H1 (cell line): ENCODE measurements around the gene NEK10. TPM values are rescaled to one million over a fixed set of nuclear protein-coding genes. Genes with fewer than 3 reads are reported as not detected.

Source experiments
- CTCF ChIA-PET: fragments of 300-600 bp; sonication (Branson Sonifier 250); formaldehyde crosslinking; loops from one replicate; lab custom pipeline; 2021; ENCODE audit not compliant: partially characterized antibody; lab: Charles Lee
- POLR2A ChIA-PET: fragments of 300-600 bp; sonication (Branson Sonifier 250); formaldehyde crosslinking; loops from one replicate; lab custom pipeline; 2021; ENCODE audit warnings: inconsistent platforms; ENCODE audit not compliant: partially characterized antibody; lab: Charles Lee
- DNase-seq, 2 experiments: peaks; one replicate each; pipeline versions ENCODE4 v3.0.0 to v3.0.0-alpha.2; 2010 to 2022; ENCODE audit warnings: low spot score in 2 of 2, low read depth in 1 of 2, mixed read lengths in 1 of 2
- FAIRE-seq: peaks from 2 replicates; lab custom pipeline; 2011; peaks lifted over from hg19 to GRCh38; lab: Jason Lieb, UNC
- H2AFZ ChIP-seq: 2 replicates; pipeline ENCODE4 v1.8.1; 2012; ENCODE audit warnings: low read length, inconsistent platforms
- H2AK5ac ChIP-seq: 2 replicates; pipeline ENCODE4 v1.6.1; 2013; ENCODE audit warnings: low read depth, low read length
- H2BK120ac ChIP-seq: replicated peaks from 2 replicates; pipeline ENCODE3; 2013; ENCODE audit warnings: low read depth, low read length, inconsistent platforms
- H2BK12ac ChIP-seq: 2 replicates; pipeline ENCODE4 v1.6.1; 2013; ENCODE audit warnings: low read depth, low read length
- H2BK15ac ChIP-seq: 2 replicates; pipeline ENCODE4 v1.6.1; 2013; ENCODE audit warnings: low read length
- H2BK20ac ChIP-seq: 2 replicates; pipeline ENCODE4 v1.6.1; 2013; ENCODE audit warnings: low read length
- H2BK5ac ChIP-seq: 2 replicates; pipeline ENCODE4 v1.6.1; 2013; ENCODE audit warnings: low read depth, low read length
- H3K14ac ChIP-seq: 2 replicates; pipeline ENCODE4 v1.6.1; 2013; ENCODE audit warnings: inconsistent platforms; ENCODE audit not compliant: insufficient read length
- H3K18ac ChIP-seq: 2 replicates; pipeline ENCODE4 v1.6.1; 2013; ENCODE audit warnings: low read length; ENCODE audit errors: extremely low read depth
- H3K23ac ChIP-seq: 2 replicates; pipeline ENCODE4 v1.6.1; 2013; ENCODE audit warnings: inconsistent platforms; ENCODE audit not compliant: insufficient read length
- H3K23me2 ChIP-seq: 2 replicates; pipeline ENCODE4 v1.6.1; 2013; ENCODE audit warnings: low read depth, low read length
- H3K27ac ChIP-seq: 2 replicates; pipeline ENCODE4 v1.6.1; 2011; ENCODE audit warnings: low read depth, low read length, inconsistent platforms
- H3K27me3 ChIP-seq, 4 experiments: replicated peaks in 1 of 4; 1 replicate in 1 of 4; 2 replicates in 3 of 4; pipeline versions ENCODE4 v1.6.1 to v1.8.1; 2011 to 2013; ENCODE audit warnings: low read length in 3 of 4, mild to moderate bottlenecking in 3 of 4, inconsistent platforms in 2 of 4, mixed read lengths in 2 of 4, moderate library complexity in 1 of 4; ENCODE audit not compliant: control insufficient read depth in 3 of 4, insufficient read depth in 3 of 4; ENCODE audit errors: extremely low read depth in 1 of 4
- H3K36me3 ChIP-seq, 4 experiments: 2 replicates each; pipeline versions ENCODE4 v1.6.1 to v1.8.1; 2011 to 2013; ENCODE audit warnings: mild to moderate bottlenecking in 4 of 4, low read length in 3 of 4, moderate library complexity in 2 of 4, control low read depth in 1 of 4, inconsistent platforms in 1 of 4; ENCODE audit not compliant: insufficient read depth in 4 of 4, control insufficient read depth in 2 of 4
- H3K4ac ChIP-seq: replicated peaks from 2 replicates; pipeline ENCODE3; 2013; ENCODE audit warnings: low read length, low read depth, mixed read lengths, inconsistent platforms; ENCODE audit not compliant: insufficient read length
- H3K4me1 ChIP-seq, 4 experiments: replicated peaks in 1 of 4; 1 replicate in 1 of 4; 2 replicates in 3 of 4; pipeline versions ENCODE4 v1.6.1 to v1.8.1; 2011 to 2013; ENCODE audit warnings: low read length in 3 of 4, inconsistent platforms in 2 of 4, mixed read lengths in 1 of 4; ENCODE audit not compliant: insufficient read depth in 4 of 4, control insufficient read depth in 3 of 4
- H3K4me2 ChIP-seq, 2 experiments: 2 replicates each; pipeline versions ENCODE4 v1.6.1 to v1.8.1; 2011 to 2013; ENCODE audit warnings: low read depth in 2 of 2, low read length in 2 of 2, control low read depth in 1 of 2, inconsistent platforms in 1 of 2, mild to moderate bottlenecking in 1 of 2; ENCODE audit not compliant: insufficient read depth in 1 of 2
- H3K4me3 ChIP-seq, 4 experiments: fragments of 200-600, 300-600 bp in 1 of 4; sonication (generic), shearing (Covaris generic), sonication (Bioruptor Twin) in 1 of 4; 2 replicates each; pipeline versions ENCODE4 v1.5.1 to v1.8.1; 2011 to 2016; ENCODE audit warnings: low read length in 4 of 4, low read depth in 3 of 4, control low read depth in 2 of 4, inconsistent platforms in 2 of 4, mild to moderate bottlenecking in 2 of 4, mixed read lengths in 1 of 4, moderate library complexity in 1 of 4; ENCODE audit not compliant: insufficient read depth in 2 of 4; ENCODE audit errors: extremely low read depth in 1 of 4
- H3K56ac ChIP-seq: replicated peaks from 2 replicates; pipeline ENCODE3; 2013; ENCODE audit warnings: low read depth, mild to moderate bottlenecking, mixed read lengths, low read length, inconsistent platforms; ENCODE audit not compliant: insufficient read length
- H3K79me1 ChIP-seq: 2 replicates; pipeline ENCODE4 v1.6.1; 2013; ENCODE audit warnings: low read depth, low read length, control low read depth
- H3K79me2 ChIP-seq, 2 experiments: 2 replicates each; pipeline versions ENCODE4 v1.6.1 to v1.8.1; 2012 to 2013; ENCODE audit warnings: low read length in 2 of 2, mild to moderate bottlenecking in 2 of 2, inconsistent platforms in 1 of 2; ENCODE audit not compliant: insufficient read depth in 2 of 2, control insufficient read depth in 1 of 2
- H3K9ac ChIP-seq, 4 experiments: replicated peaks in 1 of 4; 1 replicate in 1 of 4; 2 replicates in 3 of 4; pipeline versions ENCODE4 v1.6.1 to v1.8.1; 2011 to 2013; ENCODE audit warnings: low read depth in 3 of 4, low read length in 3 of 4, control low read depth in 2 of 4, mild to moderate bottlenecking in 2 of 4, moderate library complexity in 2 of 4, inconsistent platforms in 1 of 4; ENCODE audit errors: extremely low read depth in 1 of 4
- H3K9me3 ChIP-seq, 2 experiments: 2 replicates each; pipeline versions ENCODE4 v1.6.1 to v1.8.1; 2012 to 2013; ENCODE audit warnings: mild to moderate bottlenecking in 2 of 2, moderate library complexity in 2 of 2, control low read depth in 1 of 2, inconsistent platforms in 1 of 2, low read depth in 1 of 2, low read length in 1 of 2, mixed read lengths in 1 of 2; ENCODE audit not compliant: insufficient read depth in 2 of 2
- H4K20me1 ChIP-seq, 2 experiments: replicated peaks in 1 of 2; 2 replicates each; pipeline versions ENCODE3 to v1.8.1; 2011 to 2013; ENCODE audit warnings: inconsistent platforms in 2 of 2, low read length in 2 of 2, mild to moderate bottlenecking in 1 of 2; ENCODE audit not compliant: insufficient read depth in 2 of 2, control insufficient read depth in 1 of 2
- H4K5ac ChIP-seq: 2 replicates; pipeline ENCODE4 v1.6.1; 2013; ENCODE audit warnings: low read length, low read depth, mixed read lengths, inconsistent platforms; ENCODE audit not compliant: insufficient read length
- H4K8ac ChIP-seq: 2 replicates; pipeline ENCODE4 v1.8.0; 2013; ENCODE audit warnings: mild to moderate bottlenecking, moderate library complexity, low read length, inconsistent platforms; ENCODE audit not compliant: insufficient read depth; ENCODE audit errors: extremely low read depth
- H4K91ac ChIP-seq: replicated peaks from 2 replicates; pipeline ENCODE3; 2013; ENCODE audit warnings: low read length, mixed read lengths, inconsistent platforms; ENCODE audit not compliant: insufficient read length
- CHD1 ChIP-seq: IDR thresholded peaks from 2 replicates; pipeline ENCODE4 v1.6.1; 2012; ENCODE audit warnings: low read depth, low read length, improper control_type of control experiment
- CREB1 ChIP-seq: IDR thresholded peaks from 2 replicates; pipeline ENCODE4 v1.6.1; 2012; ENCODE audit warnings: inconsistent platforms
- EP300 ChIP-seq, 2 experiments: IDR thresholded peaks; 1 replicate in 1 of 2; 2 replicates in 1 of 2; pipeline ENCODE4 v1.6.1; 2011 to 2012; ENCODE audit warnings: low read depth in 2 of 2, low read length in 2 of 2, mild to moderate bottlenecking in 2 of 2, borderline replicate concordance in 1 of 2, inconsistent platforms in 1 of 2, moderate library complexity in 1 of 2
- EZH2 ChIP-seq: fragments of 200-600 bp; sonication (generic); IDR thresholded peaks from 2 replicates; pipeline ENCODE4 v1.7.1; 2012; ENCODE audit warnings: low read depth, mild to moderate bottlenecking, moderate library complexity, low read length, inconsistent platforms; ENCODE audit not compliant: severe bottlenecking
- GTF2F1 ChIP-seq: IDR thresholded peaks from 2 replicates; pipeline ENCODE4 v1.6.1; 2012; ENCODE audit warnings: low read depth, low read length, improper control_type of control experiment, borderline replicate concordance
- HDAC2 ChIP-seq, 2 experiments: fragments of 300-600 bp in 1 of 2; sonication (generic) in 1 of 2; IDR thresholded peaks; 2 replicates each; pipeline ENCODE4 v1.6.1; 2011 to 2012; ENCODE audit warnings: low read depth in 2 of 2, low read length in 2 of 2, mild to moderate bottlenecking in 2 of 2, moderate library complexity in 2 of 2, borderline replicate concordance in 1 of 2, inconsistent platforms in 1 of 2
- JUND ChIP-seq: IDR thresholded peaks from 2 replicates; pipeline ENCODE4 v1.6.1; 2011; ENCODE audit warnings: mild to moderate bottlenecking, improper control_type of control experiment, low read length
- NANOG ChIP-seq: IDR thresholded peaks from 2 replicates; pipeline ENCODE4 v1.6.1; 2011; ENCODE audit warnings: low read length, low read depth, mild to moderate bottlenecking, inconsistent platforms; ENCODE audit not compliant: insufficient read depth, poor library complexity, severe bottlenecking
- POU5F1 ChIP-seq: IDR thresholded peaks from 2 replicates; pipeline ENCODE4 v1.6.1; 2011; ENCODE audit warnings: low read depth, mild to moderate bottlenecking, low read length, moderate library complexity
- SIN3A ChIP-seq, 2 experiments: IDR thresholded peaks in 1 of 2; conservative IDR thresholded peaks in 1 of 2; 2 replicates each; pipeline ENCODE4 v1.6.1; 2011 to 2012; ENCODE audit warnings: low read length in 2 of 2, improper control_type of control experiment in 1 of 2, low read depth in 1 of 2, mild to moderate bottlenecking in 1 of 2
- SIX5 ChIP-seq: IDR thresholded peaks from 2 replicates; pipeline ENCODE4 v1.6.1; 2011; ENCODE audit warnings: mild to moderate bottlenecking, low read depth, low read length
- SP1 ChIP-seq: IDR thresholded peaks from 2 replicates; pipeline ENCODE4 v1.6.1; 2011; ENCODE audit warnings: low read depth, low read length
- ZNF274 ChIP-seq: IDR thresholded peaks from 2 replicates; pipeline ENCODE4 v1.7.0; 2012; ENCODE audit warnings: low read length, borderline replicate concordance; ENCODE audit errors: extremely low read depth
- WGBS, 2 experiments: shearing (Covaris generic) in 1 of 2; methylation state at CpG; one replicate each; pipeline versions ENCODE4 v1.1.6 to v1.1.7; 2013 to 2015; ENCODE audit warnings: low lambda C conversion rate in 2 of 2, mixed read lengths in 2 of 2, inconsistent platforms in 1 of 2, low coverage in 1 of 2, missing lambda C conversion rate in 1 of 2; ENCODE audit not compliant: insufficient replicate concordance in 2 of 2, insufficient coverage in 1 of 2, insufficient read length in 1 of 2; ENCODE audit errors: extremely low coverage in 1 of 2, missing lambda C conversion rate in 1 of 2; 5-methylcytosine and 5-hydroxymethylcytosine counted together
- polyA plus RNA-seq, 7 experiments: library from polyadenylated mRNA; depleted of rRNA in 3 of 7; stranded (reverse) in 5 of 7; unstranded in 2 of 7; fragments of >200 nt in 5 of 7; fragments of 200-250 nt in 2 of 7; gene quantifications; 1 replicate in 5 of 7; 2 replicates in 1 of 7; 4 replicates in 1 of 7; pipeline versions ENCODE4 v1.2.1 to v1.2.3, GENCODE V29; 2011 to 2013; ENCODE audit warnings: missing spikeins in 2 of 7, mixed read lengths in 2 of 7
- total RNA-seq: library from RNA; stranded (reverse); fragmentation: NEBNext Ultra II Directional; extraction: Animal tissue kit (Norgen Biotek cat#: 25700); gene quantifications from 2 replicates; pipeline ENCODE4 v1.2.1, GENCODE V29; 2021

NEK10 gene
- total and polyA plus RNA-seq, 2 of the 8 experiments (the other 6 are each of a cell fraction or from before 2014, with no cell fraction given): 0.18 to 0.50 TPM

DNA sequence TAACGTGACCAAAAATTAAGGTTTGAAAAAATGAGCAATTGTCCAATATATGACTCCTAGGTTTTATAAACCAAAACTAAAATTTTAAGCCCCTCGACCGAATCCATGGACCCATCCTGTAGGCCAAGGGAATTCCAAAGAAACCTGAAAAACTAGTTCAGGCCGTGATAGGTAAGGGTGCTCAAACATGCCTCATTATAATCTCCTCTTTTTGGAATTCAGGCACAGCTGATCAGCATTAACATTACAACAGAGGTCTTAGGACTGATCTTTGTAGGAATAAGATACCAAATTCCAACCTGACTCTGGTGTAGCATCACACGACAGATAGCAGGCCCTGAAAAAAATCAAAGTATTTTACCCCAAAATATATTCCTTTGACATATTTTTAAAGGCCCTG, 155.7 kb downstream of the NEK10 start:
- H4K20me1 ChIP-seq: no peaks in the 10 kb centered on the region
- H3K4me2 ChIP-seq: peak overlapping the region; percentile 36 to 39; a peak in 1 of 4 replicates
- no peak overlapping the region for H2AFZ ChIP-seq
- CTCF ChIA-PET: interaction anchor here (0.9 kb wide), 1 partner anchor 15 kb away, joined by 3 read pairs; no protein-coding TSS in a partner anchor
- peaks cover 2% of the 10 kb centered on the region; the same call in 1 of the 2 replicates for H3K23me2 ChIP-seq
- no peaks in the 10 kb centered on the region for H3K36me3 ChIP-seq
- POLR2A ChIA-PET: no interaction called here
- no peak overlapping the region for H2BK120ac ChIP-seq
- H2AK5ac ChIP-seq: no peak overlapping the region
- peak overlapping the region in 1 of 4 experiments; percentile 35; a peak in 1 of 8 replicates for H3K4me3 ChIP-seq
- H3K14ac ChIP-seq: no peak overlapping the region
- no peak overlapping the region for H3K23ac ChIP-seq
- WGBS, 2 experiments: 53% methylated on average over 5 of the region's 5 CpGs; no CpG with 5 or more reads in 1 of the 2 experiments
- H2BK12ac ChIP-seq: no peak overlapping the region
- H3K27ac ChIP-seq: no peak overlapping the region
- no peak overlapping the region for H3K4ac ChIP-seq
- no peaks in the 10 kb centered on the region; a peak in 1 of 4 replicates for H3K9me3 ChIP-seq
- no peak overlapping the region for H4K5ac ChIP-seq
- no peak overlapping the region for H2BK15ac ChIP-seq
- H3K9ac ChIP-seq: no peak overlapping the region
- no peak overlapping the region for H4K91ac ChIP-seq
- H3K79me2 ChIP-seq: no peaks in the 10 kb centered on the region
- H2BK20ac ChIP-seq: no peak overlapping the region
- H3K79me1 ChIP-seq: no peaks in the 10 kb centered on the region
- H3K56ac ChIP-seq: no peak overlapping the region
- H3K18ac ChIP-seq: no peak overlapping the region
- H2BK5ac ChIP-seq: no peak overlapping the region
- peaks cover 0 to 16% (median 4%) of the 10 kb centered on the region in 4 experiments; a peak in 4 of 7 replicates for H3K4me1 ChIP-seq
- no peak overlapping the region for H4K8ac ChIP-seq
- H3K27me3 ChIP-seq: no peaks in the 10 kb centered on the region
- no peak for DNase-seq
- FAIRE-seq: no peak
- TF ChIP-seq POU5F1 (peak; percentile 67; the same call in 1 of the 2 replicates), SP1 (peak; percentile 85), HDAC2 (IDR thresholded peaks at IDR 0.05; ENCODE audit: borderline replicate concordance in 1 of 2, low read depth in 2 of 2, low read length in 2 of 2) (no peak), EZH2 (no peak), ZNF274 (no peak), CHD1 (no peak), CREB1 (no peak), GTF2F1 (no peak), EP300 (IDR thresholded peaks at IDR 0.05; ENCODE audit: borderline replicate concordance in 1 of 2, low read depth in 2 of 2, low read length in 2 of 2) (peak in 1 of 2 experiments; percentile 66; a peak in 1 of 3 replicates), SIN3A (conservative IDR thresholded peaks at IDR 0.05 in 1 of 2, IDR thresholded peaks at IDR 0.05 in 1 of 2; ENCODE audit: low read depth in 1 of 2, low read length in 2 of 2) (no peak), SIX5 (no peak), NANOG (peak; percentile 40), JUND (no peak)
